Measurements from ENCODE around the gene LRP8. TPM values are rescaled to one million over a fixed set of nuclear protein-coding genes. Genes with fewer than 3 reads are reported as not detected.

LRP8 gene
- polyA plus RNA-seq, 2 of the 4 experiments (the other 2 are of a cell fraction) = 32.6 to 46.1 TPM

DNA sequence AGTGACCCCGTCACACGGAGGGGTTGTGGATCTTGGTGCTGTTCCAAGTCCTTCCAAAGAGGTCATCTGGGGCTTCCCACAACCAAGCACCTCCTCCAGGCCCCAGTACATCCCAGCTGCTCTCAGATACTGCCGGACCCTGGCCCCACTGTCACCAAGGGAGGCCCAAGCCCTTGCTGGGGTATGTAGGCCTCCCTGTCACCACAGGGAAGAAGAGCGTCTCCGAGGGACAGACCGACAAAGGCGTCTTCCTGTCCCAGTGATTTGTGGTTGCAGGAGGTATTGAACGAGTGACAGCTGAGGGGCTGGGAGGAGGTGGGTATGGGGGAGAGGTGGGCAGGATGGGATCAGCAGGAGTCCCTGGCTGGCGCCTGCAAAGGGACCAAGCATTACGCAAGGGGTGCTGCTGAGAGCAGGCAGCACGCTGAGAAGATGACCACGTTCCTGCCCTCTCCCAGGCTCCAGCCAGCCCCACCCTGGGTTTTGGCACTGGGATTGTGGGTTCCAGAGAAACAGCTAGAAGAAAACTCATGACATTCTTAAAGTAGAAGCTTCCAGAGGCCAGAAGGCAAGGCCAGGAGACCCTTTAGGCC, 29.7 kb downstream of the LRP8 start (continued):
- no peak for TF ChIP-seq RFX5 (IDR thresholded peaks at IDR 0.05)
- no peak for TF ChIP-seq ESRRA (IDR thresholded peaks at IDR 0.05; ENCODE audit: borderline replicate concordance, low read length)
- no peak for TF ChIP-seq MAFK (IDR thresholded peaks at IDR 0.05; ENCODE audit: partially characterized antibody)
- TF ChIP-seq BCL3 (IDR thresholded peaks at IDR 0.05) = no peak
- TF ChIP-seq BHLHE40 (IDR thresholded peaks at IDR 0.05; ENCODE audit: low read depth, low read length) = no peak
- TF ChIP-seq, protein P1, sequence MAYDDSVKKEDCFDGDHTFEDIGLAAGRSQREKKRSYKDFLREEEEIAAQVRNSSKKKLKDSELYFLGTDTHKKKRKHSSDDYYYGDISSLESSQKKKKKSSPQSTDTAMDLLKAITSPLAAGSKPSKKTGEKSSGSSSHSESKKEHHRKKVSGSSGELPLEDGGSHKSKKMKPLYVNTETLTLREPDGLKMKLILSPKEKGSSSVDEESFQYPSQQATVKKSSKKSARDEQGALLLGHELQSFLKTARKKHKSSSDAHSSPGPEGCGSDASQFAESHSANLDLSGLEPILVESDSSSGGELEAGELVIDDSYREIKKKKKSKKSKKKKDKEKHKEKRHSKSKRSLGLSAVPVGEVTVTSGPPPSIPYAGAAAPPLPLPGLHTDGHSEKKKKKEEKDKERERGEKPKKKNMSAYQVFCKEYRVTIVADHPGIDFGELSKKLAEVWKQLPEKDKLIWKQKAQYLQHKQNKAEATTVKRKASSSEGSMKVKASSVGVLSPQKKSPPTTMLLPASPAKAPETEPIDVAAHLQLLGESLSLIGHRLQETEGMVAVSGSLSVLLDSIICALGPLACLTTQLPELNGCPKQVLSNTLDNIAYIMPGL (CRISPR knock-in tag; IDR thresholded peaks at IDR 0.05; ENCODE audit: borderline replicate concordance) = no peak
- no peak for TF ChIP-seq POLR2AphosphoS2 (conservative IDR thresholded peaks at IDR 0.05; ENCODE audit: low read length)
- TF ChIP-seq RCOR1 (IDR thresholded peaks at IDR 0.05; ENCODE audit: low read depth, low read length) = no peak
- no peak for TF ChIP-seq MAZ (IDR thresholded peaks at IDR 0.05; ENCODE audit: borderline replicate concordance, low read depth, low read length)
- TF ChIP-seq RNF2 (IDR thresholded peaks at IDR 0.05; ENCODE audit: borderline replicate concordance, low read depth) = no peak
- TF ChIP-seq HEYL (CRISPR knock-in tag; IDR thresholded peaks at IDR 0.05) = no peak
- TF ChIP-seq CEBPB (IDR thresholded peaks at IDR 0.05) = no peak

- WGBS (ENCODE audit: missing lambda C conversion rate) = 98% methylated on average over 8 of the region's 17 CpGs
Observed at GRCh38 chr1:53297195-53297594, 30.7 kb downstream of the LRP8 start.

DNA sequence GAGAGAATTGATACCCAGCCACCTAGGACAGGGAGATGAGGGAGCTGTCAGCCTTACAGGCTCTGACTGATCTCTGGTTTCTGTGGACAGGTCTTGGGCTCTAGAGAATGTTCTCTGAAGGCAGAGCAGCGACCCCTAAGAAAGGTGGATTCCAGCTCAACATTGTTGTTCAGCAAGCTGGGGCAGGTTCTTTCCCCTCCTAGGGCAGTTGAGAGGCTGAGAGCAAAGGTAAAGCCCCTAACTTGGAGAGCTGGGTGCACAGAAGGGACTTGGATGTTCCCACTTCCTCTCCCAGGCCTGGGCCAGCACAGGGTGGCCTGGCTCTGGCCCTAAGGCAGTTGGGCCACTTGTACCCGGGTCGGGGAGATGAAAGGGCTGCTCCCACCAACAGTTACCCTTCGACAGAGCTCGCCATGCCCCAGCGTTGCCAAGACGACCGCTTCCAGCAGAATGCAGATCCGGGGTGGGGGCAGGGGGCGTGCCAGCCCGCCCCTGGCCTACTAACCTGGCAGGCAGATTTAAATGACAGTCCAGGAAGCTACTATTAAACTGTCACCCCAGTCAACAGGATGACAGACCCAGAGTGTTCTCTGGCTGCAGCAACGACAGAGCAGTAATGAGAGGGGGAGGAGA, 31.6 kb downstream of the LRP8 start:
- 0 out of 6 replicates have a peak, but pooled peaks of 1 of the 2 experiments have one; percentile 5 for ATAC-seq
- Histone ChIP-seq H3K4me3 (no peak overlapping the region), H3K4me2 (no peak overlapping the region), H3K9me3 (no peaks in the 10 kb centered on the region), H3K4me1 (peaks cover 15% of the 10 kb centered on the region), H3K27ac (no peak overlapping the region)
- CTCF ChIA-PET = interaction anchor here (1.2 to 3.0 kb wide), 4 partner anchors 10 to 97 kb away, joined by 3 to 16 read pairs (median 8); no protein-coding TSS in a partner anchor
- FAIRE-seq = no peak
- WGBS (ENCODE audit: missing lambda C conversion rate) = 73% methylated on average over 5 of the region's 12 CpGs
- DNase-seq (ENCODE audit: low read depth in 1 of 2, low spot score in 1 of 2) = no peak
- no peak for TF ChIP-seq HDAC2 (IDR thresholded peaks at IDR 0.05)
- TF ChIP-seq, protein P2, sequence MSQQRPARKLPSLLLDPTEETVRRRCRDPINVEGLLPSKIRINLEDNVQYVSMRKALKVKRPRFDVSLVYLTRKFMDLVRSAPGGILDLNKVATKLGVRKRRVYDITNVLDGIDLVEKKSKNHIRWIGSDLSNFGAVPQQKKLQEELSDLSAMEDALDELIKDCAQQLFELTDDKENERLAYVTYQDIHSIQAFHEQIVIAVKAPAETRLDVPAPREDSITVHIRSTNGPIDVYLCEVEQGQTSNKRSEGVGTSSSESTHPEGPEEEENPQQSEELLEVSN (IDR thresholded peaks at IDR 0.05; ENCODE audit: borderline replicate concordance, low read depth) = no peak
- TF ChIP-seq NPAS2 (CRISPR knock-in tag; IDR thresholded peaks at IDR 0.05; ENCODE audit: borderline replicate concordance) = no peak
- TF ChIP-seq HEYL (CRISPR knock-in tag; IDR thresholded peaks at IDR 0.05) = no peak
- TF ChIP-seq TFCP2L1 (CRISPR knock-in tag; IDR thresholded peaks at IDR 0.05) = no peak
- no peak for TF ChIP-seq CBX2 (IDR thresholded peaks at IDR 0.05; ENCODE audit: borderline replicate concordance, low read depth)
- TF ChIP-seq PHF8 (IDR thresholded peaks at IDR 0.05; ENCODE audit: borderline replicate concordance, low read depth) = no peak
- TF ChIP-seq HOXB5 (CRISPR knock-in tag; IDR thresholded peaks at IDR 0.05) = no peak
- TF ChIP-seq, protein P3, sequence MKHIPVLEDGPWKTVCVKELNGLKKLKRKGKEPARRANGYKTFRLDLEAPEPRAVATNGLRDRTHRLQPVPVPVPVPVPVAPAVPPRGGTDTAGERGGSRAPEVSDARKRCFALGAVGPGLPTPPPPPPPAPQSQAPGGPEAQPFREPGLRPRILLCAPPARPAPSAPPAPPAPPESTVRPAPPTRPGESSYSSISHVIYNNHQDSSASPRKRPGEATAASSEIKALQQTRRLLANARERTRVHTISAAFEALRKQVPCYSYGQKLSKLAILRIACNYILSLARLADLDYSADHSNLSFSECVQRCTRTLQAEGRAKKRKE (CRISPR knock-in tag; IDR thresholded peaks at IDR 0.05; ENCODE audit: low read depth) = no peak
- no peak for TF ChIP-seq KDM5A (IDR thresholded peaks at IDR 0.05)
- TF ChIP-seq POLR2A (IDR thresholded peaks at IDR 0.05; ENCODE audit: low read length) = no peak
- TF ChIP-seq, protein P4, sequence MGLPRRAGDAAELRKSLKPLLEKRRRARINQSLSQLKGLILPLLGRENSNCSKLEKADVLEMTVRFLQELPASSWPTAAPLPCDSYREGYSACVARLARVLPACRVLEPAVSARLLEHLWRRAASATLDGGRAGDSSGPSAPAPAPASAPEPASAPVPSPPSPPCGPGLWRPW (IDR thresholded peaks at IDR 0.05) = no peak
- TF ChIP-seq SMC3 (IDR thresholded peaks at IDR 0.05) = no peak
- TF ChIP-seq CHD4 (IDR thresholded peaks at IDR 0.05; ENCODE audit: borderline replicate concordance) = no peak
- TF ChIP-seq CHD2 (IDR thresholded peaks at IDR 0.05; ENCODE audit: low read length, partially characterized antibody) = no peak
- TF ChIP-seq GATA3 (IDR thresholded peaks at IDR 0.05; ENCODE audit: borderline replicate concordance) = no peak
- no peak for TF ChIP-seq JUN (IDR thresholded peaks at IDR 0.05)
- TF ChIP-seq POLR2AphosphoS2 (conservative IDR thresholded peaks at IDR 0.05; ENCODE audit: low read length) = no peak
- no peak for TF ChIP-seq USF2 (IDR thresholded peaks at IDR 0.05)
- POLR2A ChIA-PET = no interaction called here

More at GRCh38 chr1:53297195-53297594, 30.7 kb downstream of the LRP8 start:
- ChIA-PET CTCF (interaction anchor here (2.7 to 3.0 kb wide), 2 partner anchors 11 to 19 kb away, joined by 8 to 16 read pairs; no protein-coding TSS in a partner anchor), POLR2A (no interaction called here)
- FAIRE-seq (no peak), DNase-seq (ENCODE audit: low read depth in 1 of 2, low spot score in 1 of 2) (no peak), ATAC-seq (no peak)
- Histone ChIP-seq H3K4me1 (peaks cover 15% of the 10 kb centered on the region), H3K4me3 (no peak overlapping the region), H3K9me3 (no peaks in the 10 kb centered on the region), H3K27ac (no peak overlapping the region), H3K4me2 (no peak overlapping the region)
- TF ChIP-seq NFE2L2 (conservative IDR thresholded peaks at IDR 0.05; ENCODE audit: low read length) (no peak), TFCP2L1 (CRISPR knock-in tag; IDR thresholded peaks at IDR 0.05) (no peak), ESRRA (IDR thresholded peaks at IDR 0.05; ENCODE audit: borderline replicate concordance, low read length) (no peak)
